HFFc6 (cell line): ENCODE data around the gene PDZD11. TPM values are rescaled to one million over a fixed set of nuclear protein-coding genes. Genes with fewer than 3 reads are reported as not detected.
A peak's percentile ranks its signal among the peaks of the same experiment; 100 is the strongest.
"Not testable (repeated sequence)": the region's sequence is repeated elsewhere in the genome, so short reads cannot be mapped to it uniquely, and the experiment has no call there.

Source experiments
- DNase-seq: peaks from one replicate; pipeline ENCODE4 v3.0.0-alpha.2; 2018
- H3K27ac Mint-ChIP-seq: 2 replicates; pipeline ENCODE4 v1.8.0; 2020; ENCODE audit warnings: mild to moderate bottlenecking, mixed read lengths
- H3K27me3 Mint-ChIP-seq: 2 replicates; pipeline ENCODE4 v1.8.0; 2021; ENCODE audit warnings: mild to moderate bottlenecking, moderate library complexity, mixed read lengths; ENCODE audit not compliant: insufficient read depth
- H3K36me3 Mint-ChIP-seq: 2 replicates; pipeline ENCODE4 v1.8.0; 2021; ENCODE audit warnings: low read depth, mixed read lengths
- H3K4me1 Mint-ChIP-seq: 2 replicates; pipeline ENCODE4 v1.8.0; 2020; ENCODE audit warnings: low read depth, mixed read lengths
- H3K4me3 Mint-ChIP-seq: 2 replicates; pipeline ENCODE4 v1.8.0; 2020; ENCODE audit warnings: mild to moderate bottlenecking, moderate library complexity, mixed read lengths
- H3K9me3 Mint-ChIP-seq: 2 replicates; pipeline ENCODE4 v1.8.0; 2020; ENCODE audit warnings: mild to moderate bottlenecking, mixed read lengths
- CTCF ChIP-seq: fragments of 200-600 bp; sonication (generic); IDR thresholded peaks from 2 replicates; pipeline ENCODE4 v1.5.0; 2021; ENCODE audit warnings: antibody characterized with exemption, mild to moderate bottlenecking
- total RNA-seq, 6 experiments: library from RNA; stranded (reverse); fragmentation: NEBNext Ultra II Directional; extraction: Animal tissue kit (Norgen Biotek cat#: 25700); gene quantifications; 2 replicates in 1 of 6; 3 replicates in 5 of 6; pipeline ENCODE4 v1.2.3, GENCODE V29; 2021

The PDZD11 gene
- total RNA-seq, 6 experiments from 2014 or later = 72.7 to 89.5 (median 87.1) TPM

GRCh38 chrX:70324326-70324725 is 34.6 kb upstream of the PDZD11 start:
- H3K4me1 Mint-ChIP-seq = peaks cover 21% of the 10 kb centered on the region
- H3K27me3 Mint-ChIP-seq = no peaks in the 10 kb centered on the region
- H3K27ac Mint-ChIP-seq = no peak overlapping the region
- H3K4me3 Mint-ChIP-seq = no peak overlapping the region
- no peaks in the 10 kb centered on the region; the same call in 1 of the 2 replicates for H3K36me3 Mint-ChIP-seq
- H3K9me3 Mint-ChIP-seq = no peaks in the 10 kb centered on the region
- no peak for TF ChIP-seq CTCF
- DNase-seq = no peak

GRCh38 chrX:70323628-70324027 is 33.9 kb upstream of the PDZD11 start:
- H3K4me1 Mint-ChIP-seq = peaks cover 21% of the 10 kb centered on the region

DNA sequence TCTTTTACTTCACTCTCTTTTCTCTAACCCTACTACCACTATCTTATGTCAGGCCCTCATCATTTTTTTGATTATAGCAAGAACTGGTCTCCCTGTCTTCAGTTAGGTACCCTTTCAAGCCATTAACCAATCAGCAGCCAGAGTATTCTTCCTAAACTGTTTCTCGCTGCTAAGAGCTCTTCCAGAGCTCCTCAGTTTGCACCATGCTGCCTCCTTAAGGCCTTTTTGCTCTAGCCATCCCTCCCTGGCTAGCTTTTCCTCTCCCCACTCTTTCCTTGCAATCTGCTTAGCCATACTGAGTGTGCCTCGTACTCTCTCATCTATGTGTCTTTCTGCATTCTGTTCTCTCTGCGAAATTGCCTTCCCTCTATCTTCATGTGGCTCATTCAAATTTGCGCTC is 33.1 kb upstream of the PDZD11 start:
- Mint-ChIP-seq H3K9me3 (no peaks in the 10 kb centered on the region), H3K36me3 (no peaks in the 10 kb centered on the region; the same call in 1 of the 2 replicates), H3K4me3 (no peak overlapping the region), H3K4me1 (peaks cover 21% of the 10 kb centered on the region), H3K27ac (no peak overlapping the region), H3K27me3 (no peaks in the 10 kb centered on the region)
- TF ChIP-seq CTCF = no peak
- no peak for DNase-seq

More at GRCh38 chrX:70323628-70324027, 33.9 kb upstream of the PDZD11 start:
- DNase-seq, H3K9me3 Mint-ChIP-seq, H3K36me3 Mint-ChIP-seq, H3K27me3 Mint-ChIP-seq, H3K27ac Mint-ChIP-seq, H3K4me3 Mint-ChIP-seq: not testable (repeated sequence)

DNA sequence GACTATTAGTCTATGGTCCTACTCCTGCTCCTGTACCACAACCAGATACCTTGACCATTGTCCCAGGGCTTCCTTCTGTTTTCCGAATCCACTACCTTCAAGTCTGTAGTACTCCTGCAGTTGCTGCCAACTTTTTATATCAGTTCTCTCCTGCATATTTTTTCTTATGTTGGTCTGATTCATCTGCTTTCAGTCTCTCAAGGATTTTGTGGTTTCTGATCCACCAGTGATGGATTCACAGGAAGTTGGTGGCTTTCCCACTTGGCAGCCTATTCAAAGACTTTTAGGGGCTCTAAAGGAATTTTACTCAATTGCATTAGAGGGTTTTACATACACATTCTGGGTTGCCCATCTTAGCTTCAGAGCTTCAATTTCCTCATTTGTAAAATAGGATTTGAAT is 23.8 kb upstream of the PDZD11 start:
- no peak for TF ChIP-seq CTCF
- Mint-ChIP-seq H3K27me3 (no peaks in the 10 kb centered on the region), H3K9me3 (no peaks in the 10 kb centered on the region), H3K4me3 (peak overlapping the region; percentile 30), H3K27ac (peak overlapping the region; percentile 25; the same call in 1 of the 2 replicates), H3K4me1 (peaks cover 28% of the 10 kb centered on the region), H3K36me3 (no peaks in the 10 kb centered on the region; the same call in 1 of the 2 replicates)
- peak; percentile 20 for DNase-seq

DNA sequence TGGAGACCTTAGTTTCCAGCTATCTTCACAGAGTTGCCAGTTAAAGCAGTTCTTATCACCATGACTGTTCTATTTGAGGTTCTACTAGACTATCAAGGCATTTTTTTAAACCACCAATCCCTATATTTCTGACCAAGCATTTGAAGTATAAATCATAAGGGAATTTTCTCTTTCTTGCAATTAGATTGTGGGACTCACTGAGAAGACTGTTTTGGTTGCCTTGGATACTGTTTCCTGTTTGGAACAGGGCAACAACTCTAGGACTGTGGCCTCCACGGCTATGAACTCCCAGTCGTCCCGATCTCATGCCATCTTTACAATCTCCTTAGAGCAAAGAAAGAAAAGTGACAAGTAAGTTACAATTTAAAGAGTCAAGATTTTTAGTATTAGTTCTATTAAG is 12.0 kb upstream of the PDZD11 start:
- Mint-ChIP-seq H3K4me3 (no peak overlapping the region), H3K4me1 (no peaks in the 10 kb centered on the region), H3K27ac (peak overlapping the region; percentile 67), H3K36me3 (peaks cover 5% of the 10 kb centered on the region), H3K27me3 (no peaks in the 10 kb centered on the region), H3K9me3 (no peaks in the 10 kb centered on the region)
- peak; percentile 4 for DNase-seq
- TF ChIP-seq CTCF = no peak

GRCh38 chrX:70293621-70294020 is 3.9 kb upstream of the PDZD11 start:
- Mint-ChIP-seq H3K4me1 (peaks cover 32% of the 10 kb centered on the region), H3K4me3 (peak overlapping the region; percentile 41; the same call in 1 of the 2 replicates), H3K27me3 (no peaks in the 10 kb centered on the region), H3K36me3 (no peaks in the 10 kb centered on the region; the same call in 1 of the 2 replicates), H3K27ac (peak overlapping the region; percentile 51; the same call in 1 of the 2 replicates), H3K9me3 (no peaks in the 10 kb centered on the region)
- no peak for TF ChIP-seq CTCF
- DNase-seq = no peak
